NCI-H2171 (cell line): Measurements from ENCODE around the gene TNS2.
A peak's percentile ranks its signal among the peaks of the same experiment; 100 is the strongest.
"Not testable (repeated sequence)": the region's sequence is repeated elsewhere in the genome, so short reads cannot be mapped to it uniquely, and the experiment has no call there.

Experiments used
- DNase-seq: peaks from one replicate; lab custom pipeline; 2025; lab: John Stamatoyannopoulos, UW

Gene TNS2

GRCh38 chr12:53049571-53050318, at the start of gene TNS2:
TNS2 (plus strand) TSS chr12:53050065; CDS start chr12:53050186, 121 bp downstream.
- DNase-seq, result peak; percentile 28

- DNase-seq, result no peak
Observed at GRCh38 chr12:53004178-53004577, 45.7 kb upstream of the TNS2 start.

- no peak for DNase-seq
Observed at GRCh38 chr12:53004582-53004981, 45.3 kb upstream of the TNS2 start.

- DNase-seq, result no peak
Observed at GRCh38 chr12:53005215-53005985, 44.5 kb upstream of the TNS2 start.

- peak; percentile 100 for DNase-seq
Observed at GRCh38 chr12:53005986-53006809, 43.7 kb upstream of the TNS2 start, which contains the start of gene EIF4B. EIF4B (plus strand) TSS chr12:53006456; CDS start chr12:53006484, 28 bp downstream.

GRCh38 chr12:53006810-53007309, 43.0 kb upstream of the TNS2 start:
- DNase-seq, result peak; percentile 80

- DNase-seq, result no peak
Observed at GRCh38 chr12:53007343-53007742, 42.5 kb upstream of the TNS2 start.

- DNase-seq, result not testable (repeated sequence)
Observed at GRCh38 chr12:53008760-53009159, 41.1 kb upstream of the TNS2 start.

GRCh38 chr12:53010955-53011354, 38.9 kb upstream of the TNS2 start:
- no peak for DNase-seq

GRCh38 chr12:53011889-53012288, 38.0 kb upstream of the TNS2 start:
- DNase-seq, result no peak

GRCh38 chr12:53012928-53013327, 36.9 kb upstream of the TNS2 start:
- no peak for DNase-seq

- no peak for DNase-seq
Observed at GRCh38 chr12:53014709-53015108, 35.2 kb upstream of the TNS2 start.

GRCh38 chr12:53025250-53025649, 24.6 kb upstream of the TNS2 start:
- DNase-seq, result no peak

- DNase-seq, result not testable (repeated sequence)
Observed at GRCh38 chr12:53027014-53027413, 22.9 kb upstream of the TNS2 start.

GRCh38 chr12:53031616-53032015, 18.2 kb upstream of the TNS2 start:
- DNase-seq, result no peak

GRCh38 chr12:53033832-53034231, 16.0 kb upstream of the TNS2 start:
- DNase-seq, result not testable (repeated sequence)

GRCh38 chr12:53034459-53034858, 15.4 kb upstream of the TNS2 start:
- DNase-seq, result no peak

- DNase-seq, result no peak
Observed at GRCh38 chr12:53036802-53037201, 13.1 kb upstream of the TNS2 start.

GRCh38 chr12:53039851-53040250, 10.0 kb upstream of the TNS2 start:
- DNase-seq, result no peak

- no peak for DNase-seq
Observed at GRCh38 chr12:53042607-53043454, 7.0 kb upstream of the TNS2 start.

- DNase-seq, result peak; percentile 5
Observed at GRCh38 chr12:53044052-53044581, 5.7 kb upstream of the TNS2 start.
